Measurements from ENCODE around the gene NAGK.

NAGK gene

DNA sequence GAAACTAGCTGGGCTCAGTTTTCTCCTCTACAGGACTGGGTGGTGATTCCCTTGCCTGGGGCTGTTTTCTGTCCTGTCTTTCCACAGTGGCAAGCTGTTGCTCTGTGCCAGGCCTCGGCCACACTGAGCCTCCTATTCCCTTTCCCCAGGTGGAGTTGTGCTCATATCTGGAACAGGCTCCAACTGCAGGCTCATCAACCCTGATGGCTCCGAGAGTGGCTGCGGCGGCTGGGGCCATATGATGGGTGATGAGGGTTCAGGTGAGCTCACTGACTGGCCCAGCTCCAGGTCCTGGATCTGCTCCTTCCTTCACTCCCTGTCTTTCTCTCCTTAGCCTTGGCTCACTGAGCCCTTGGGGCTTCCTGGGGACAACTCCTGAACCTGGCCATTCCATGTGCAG, 4.0 kb downstream of the NAGK start:
- Histone ChIP-seq H4K20me1 (ENCODE audit: insufficient read depth, low read length) (peaks cover 15% of the 10 kb centered on the region), H3K36me3 (ENCODE audit: insufficient read depth, low read length) (peaks cover 58% of the 10 kb centered on the region), H3K27me3 (ENCODE audit: insufficient read depth, low read length, poor library complexity) (no peaks in the 10 kb centered on the region), H3K4me2 (ENCODE audit: insufficient read depth, low read length) (no peak overlapping the region), H3K79me2 (ENCODE audit: insufficient read depth, low read length) (peaks cover 30% of the 10 kb centered on the region), H2AFZ (ENCODE audit: low read depth, low read length) (no peak overlapping the region), H3K9me3 (ENCODE audit: insufficient read depth, low read length, severe bottlenecking) (no peaks in the 10 kb centered on the region), H3K9ac (ENCODE audit: low read depth, low read length) (no peak overlapping the region), H3K4me1 (ENCODE audit: insufficient read depth, low read length) (peaks cover 40% of the 10 kb centered on the region), H3K27ac (ENCODE audit: low read length) (0 out of 2 replicates have a peak overlapping the region, but pooled peaks have one; percentile 38), H3K4me3 (ENCODE audit: low read depth in 1 of 2, low read length in 2 of 2) (no peak overlapping the region)
- TF ChIP-seq, protein P1, sequence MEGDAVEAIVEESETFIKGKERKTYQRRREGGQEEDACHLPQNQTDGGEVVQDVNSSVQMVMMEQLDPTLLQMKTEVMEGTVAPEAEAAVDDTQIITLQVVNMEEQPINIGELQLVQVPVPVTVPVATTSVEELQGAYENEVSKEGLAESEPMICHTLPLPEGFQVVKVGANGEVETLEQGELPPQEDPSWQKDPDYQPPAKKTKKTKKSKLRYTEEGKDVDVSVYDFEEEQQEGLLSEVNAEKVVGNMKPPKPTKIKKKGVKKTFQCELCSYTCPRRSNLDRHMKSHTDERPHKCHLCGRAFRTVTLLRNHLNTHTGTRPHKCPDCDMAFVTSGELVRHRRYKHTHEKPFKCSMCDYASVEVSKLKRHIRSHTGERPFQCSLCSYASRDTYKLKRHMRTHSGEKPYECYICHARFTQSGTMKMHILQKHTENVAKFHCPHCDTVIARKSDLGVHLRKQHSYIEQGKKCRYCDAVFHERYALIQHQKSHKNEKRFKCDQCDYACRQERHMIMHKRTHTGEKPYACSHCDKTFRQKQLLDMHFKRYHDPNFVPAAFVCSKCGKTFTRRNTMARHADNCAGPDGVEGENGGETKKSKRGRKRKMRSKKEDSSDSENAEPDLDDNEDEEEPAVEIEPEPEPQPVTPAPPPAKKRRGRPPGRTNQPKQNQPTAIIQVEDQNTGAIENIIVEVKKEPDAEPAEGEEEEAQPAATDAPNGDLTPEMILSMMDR (IDR thresholded peaks at IDR 0.05; ENCODE audit: borderline replicate concordance, extremely low read depth, low read length, poor library complexity, severe bottlenecking): no peak
- ATAC-seq (ENCODE audit: insufficient read depth, low read depth) (no peak), DNase-seq (no peak)

DNA sequence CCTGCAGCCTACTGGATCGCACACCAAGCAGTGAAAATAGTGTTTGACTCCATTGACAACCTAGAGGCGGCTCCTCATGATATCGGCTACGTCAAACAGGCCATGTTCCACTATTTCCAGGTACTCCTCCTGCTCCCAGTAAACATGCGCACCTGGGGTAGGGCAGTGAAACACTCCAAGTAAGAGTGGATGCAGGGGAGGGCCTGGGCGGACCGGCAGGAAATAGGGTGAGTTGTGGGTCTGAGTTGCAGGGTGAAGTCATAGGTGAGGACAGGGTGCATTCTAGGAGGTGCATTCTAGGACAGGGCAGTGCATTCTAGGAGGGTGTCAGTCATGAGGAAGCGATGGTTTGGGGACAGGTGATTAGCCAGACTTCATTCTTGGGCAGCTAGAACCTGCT, 5.0 kb downstream of the NAGK start:
- no peak overlapping the region for H3K4me3 ChIP-seq (ENCODE audit: low read depth in 1 of 2, low read length in 2 of 2)
- H3K36me3 ChIP-seq (ENCODE audit: insufficient read depth, low read length): peaks cover 68% of the 10 kb centered on the region
- H3K4me1 ChIP-seq (ENCODE audit: insufficient read depth, low read length): peaks cover 34% of the 10 kb centered on the region
- peaks cover 15% of the 10 kb centered on the region for H4K20me1 ChIP-seq (ENCODE audit: insufficient read depth, low read length)
- H3K9me3 ChIP-seq (ENCODE audit: insufficient read depth, low read length, severe bottlenecking): no peaks in the 10 kb centered on the region
- no peak overlapping the region for H3K9ac ChIP-seq (ENCODE audit: low read depth, low read length)
- H3K27ac ChIP-seq (ENCODE audit: low read length): no peak overlapping the region
- DNase-seq (no peak), ATAC-seq (ENCODE audit: insufficient read depth, low read depth) (no peak)
- H3K79me2 ChIP-seq (ENCODE audit: insufficient read depth, low read length): peaks cover 30% of the 10 kb centered on the region
- no peak overlapping the region for H3K4me2 ChIP-seq (ENCODE audit: insufficient read depth, low read length)
- TF ChIP-seq, protein P1 (IDR thresholded peaks at IDR 0.05; ENCODE audit: borderline replicate concordance, extremely low read depth, low read length, poor library complexity, severe bottlenecking): no peak
- TF ChIP-seq EZH2 (IDR thresholded peaks at IDR 0.05; ENCODE audit: borderline replicate concordance, low read depth, low read length, severe bottlenecking): no peak
- H2AFZ ChIP-seq (ENCODE audit: low read depth, low read length): no peak overlapping the region
- no peaks in the 10 kb centered on the region for H3K27me3 ChIP-seq (ENCODE audit: insufficient read depth, low read length, poor library complexity)

DNA sequence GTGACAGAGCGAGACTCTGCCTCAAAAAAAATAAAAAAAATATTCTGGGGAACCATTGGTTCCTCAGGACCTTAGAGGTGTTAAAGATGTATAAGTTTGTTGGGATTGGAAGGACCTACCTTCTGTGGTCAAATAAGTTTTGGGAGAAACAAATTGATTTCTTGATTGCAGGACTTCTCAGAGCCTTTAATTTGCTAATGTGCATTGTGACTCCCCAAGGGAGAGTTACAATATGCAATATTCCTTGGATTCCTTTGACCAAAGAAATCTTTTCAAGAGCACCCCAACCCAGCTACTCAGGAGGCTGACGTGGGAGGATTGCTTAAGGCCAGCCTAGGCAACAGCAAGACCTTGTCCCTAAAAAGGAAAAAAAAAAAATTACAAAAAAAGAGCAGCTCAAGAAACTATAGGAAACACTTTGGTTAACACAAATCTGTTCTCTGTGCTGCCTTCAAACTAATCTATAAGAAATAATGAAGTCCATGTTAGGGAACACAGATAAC, 6.5 kb downstream of the NAGK start:
- Histone ChIP-seq H3K79me2 (ENCODE audit: insufficient read depth, low read length) (peaks cover 15% of the 10 kb centered on the region), H2AFZ (ENCODE audit: low read depth, low read length) (no peak overlapping the region), H4K20me1 (ENCODE audit: insufficient read depth, low read length) (peaks cover 11% of the 10 kb centered on the region), H3K4me2 (ENCODE audit: insufficient read depth, low read length) (no peak overlapping the region), H3K4me3 (ENCODE audit: low read depth in 1 of 2, low read length in 2 of 2) (no peak overlapping the region), H3K27me3 (ENCODE audit: insufficient read depth, low read length, poor library complexity) (no peaks in the 10 kb centered on the region), H3K9ac (ENCODE audit: low read depth, low read length) (no peak overlapping the region), H3K4me1 (ENCODE audit: insufficient read depth, low read length) (peaks cover 22% of the 10 kb centered on the region; the same call in 1 of the 2 replicates), H3K9me3 (ENCODE audit: insufficient read depth, low read length, severe bottlenecking) (no peaks in the 10 kb centered on the region), H3K36me3 (ENCODE audit: insufficient read depth, low read length) (peaks cover 76% of the 10 kb centered on the region), H3K27ac (ENCODE audit: low read length) (no peak overlapping the region)
- DNase-seq (no peak), ATAC-seq (ENCODE audit: insufficient read depth, low read depth) (no peak)
- no peak for TF ChIP-seq EZH2 (IDR thresholded peaks at IDR 0.05; ENCODE audit: borderline replicate concordance, low read depth, low read length, severe bottlenecking)
- TF ChIP-seq, protein P1 (IDR thresholded peaks at IDR 0.05; ENCODE audit: borderline replicate concordance, extremely low read depth, low read length, poor library complexity, severe bottlenecking): no peak

DNA sequence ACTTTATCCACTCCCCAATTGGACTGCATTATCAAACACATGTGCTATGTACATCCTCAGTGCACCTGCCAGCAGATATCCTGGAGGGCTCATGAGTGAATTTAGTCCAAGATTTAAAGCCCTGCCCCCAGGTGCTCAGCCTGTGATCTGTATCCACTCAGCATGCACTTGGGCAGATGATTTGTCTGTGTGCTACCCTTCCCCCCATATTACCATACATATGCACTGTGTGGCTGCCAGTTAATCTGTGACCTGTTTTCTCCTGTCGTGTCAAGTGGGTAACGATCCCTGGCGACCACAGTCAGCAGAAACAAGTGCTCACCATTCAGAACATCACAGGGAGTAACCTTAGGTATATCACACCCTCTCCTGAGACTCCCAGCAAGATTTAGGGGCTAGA, 10.2 kb downstream of the NAGK start:
- Histone ChIP-seq H2AFZ (ENCODE audit: low read depth, low read length) (no peak overlapping the region), H4K20me1 (ENCODE audit: insufficient read depth, low read length) (no peaks in the 10 kb centered on the region), H3K9me3 (ENCODE audit: insufficient read depth, low read length, severe bottlenecking) (no peaks in the 10 kb centered on the region), H3K4me1 (ENCODE audit: insufficient read depth, low read length) (no peaks in the 10 kb centered on the region), H3K79me2 (ENCODE audit: insufficient read depth, low read length) (no peaks in the 10 kb centered on the region), H3K9ac (ENCODE audit: low read depth, low read length) (no peak overlapping the region), H3K4me2 (ENCODE audit: insufficient read depth, low read length) (no peak overlapping the region), H3K27me3 (ENCODE audit: insufficient read depth, low read length, poor library complexity) (no peaks in the 10 kb centered on the region), H3K4me3 (ENCODE audit: low read depth in 1 of 2, low read length in 2 of 2) (no peak overlapping the region), H3K36me3 (ENCODE audit: insufficient read depth, low read length) (peaks cover 50% of the 10 kb centered on the region), H3K27ac (ENCODE audit: low read length) (no peak overlapping the region)
- DNase-seq (no peak), ATAC-seq (ENCODE audit: insufficient read depth, low read depth) (no peak)
- TF ChIP-seq, protein P1 (IDR thresholded peaks at IDR 0.05; ENCODE audit: borderline replicate concordance, extremely low read depth, low read length, poor library complexity, severe bottlenecking): no peak
- no peak for TF ChIP-seq EZH2 (IDR thresholded peaks at IDR 0.05; ENCODE audit: borderline replicate concordance, low read depth, low read length, severe bottlenecking)
